TTC549 (cell line): ENCODE results near the gene CAMK2B.

Experiments used
- FAIRE-seq: peaks from 2 replicates; lab custom pipeline; 2012; peaks lifted over from hg19 to GRCh38; lab: Jason Lieb, UNC

Gene CAMK2B

DNA sequence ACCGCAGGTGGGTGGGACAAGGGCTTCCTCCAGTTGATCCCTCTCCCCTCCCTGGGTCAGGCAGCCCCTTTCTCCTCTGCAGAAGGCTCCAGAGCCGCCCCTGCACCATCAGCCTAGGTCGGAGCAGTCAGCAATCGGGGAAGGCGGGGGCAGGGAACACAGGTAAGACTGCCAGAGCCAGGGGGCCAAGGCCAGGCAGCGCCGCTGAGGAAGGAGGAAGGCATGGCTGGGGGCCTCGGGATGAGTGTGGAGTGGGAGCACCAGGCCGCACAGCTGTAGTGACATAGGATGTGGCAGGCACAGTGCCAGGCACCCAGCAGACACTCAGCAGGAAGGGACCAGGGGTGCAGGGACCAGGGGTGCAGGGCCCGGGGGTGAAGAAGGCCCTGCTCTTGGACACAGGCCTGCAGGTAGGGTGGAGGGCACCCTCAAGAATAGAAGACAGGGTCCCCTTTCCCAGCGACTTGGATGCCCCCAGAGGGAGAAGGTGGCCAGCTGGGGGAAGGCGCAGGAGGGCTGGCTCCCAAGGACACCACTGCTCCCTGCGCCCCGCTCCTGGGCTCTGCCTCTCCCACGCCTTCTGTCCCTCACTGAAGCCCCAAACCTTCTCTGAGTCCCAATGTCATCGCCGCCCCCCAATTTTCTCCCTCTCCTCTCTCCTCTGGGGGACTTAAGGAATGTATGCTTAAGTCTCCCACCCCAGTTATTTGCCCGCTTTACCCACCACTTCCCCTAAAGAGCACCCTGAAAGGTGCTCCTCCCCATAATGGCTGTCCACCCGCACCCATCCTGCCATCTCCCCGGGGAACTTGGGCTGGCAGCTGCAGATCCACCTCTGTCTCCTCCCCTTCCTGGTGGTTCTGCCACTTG is 38.5 kb downstream of the CAMK2B start:
- no peak for FAIRE-seq

GRCh38 chr7:44286182-44286617 is 39.2 kb downstream of the CAMK2B start:
- FAIRE-seq = no peak

GRCh38 chr7:44285561-44285960 is 39.8 kb downstream of the CAMK2B start:
- no peak for FAIRE-seq

- FAIRE-seq = no peak
Measured at GRCh38 chr7:44284881-44285541, 40.4 kb downstream of the CAMK2B start.

DNA sequence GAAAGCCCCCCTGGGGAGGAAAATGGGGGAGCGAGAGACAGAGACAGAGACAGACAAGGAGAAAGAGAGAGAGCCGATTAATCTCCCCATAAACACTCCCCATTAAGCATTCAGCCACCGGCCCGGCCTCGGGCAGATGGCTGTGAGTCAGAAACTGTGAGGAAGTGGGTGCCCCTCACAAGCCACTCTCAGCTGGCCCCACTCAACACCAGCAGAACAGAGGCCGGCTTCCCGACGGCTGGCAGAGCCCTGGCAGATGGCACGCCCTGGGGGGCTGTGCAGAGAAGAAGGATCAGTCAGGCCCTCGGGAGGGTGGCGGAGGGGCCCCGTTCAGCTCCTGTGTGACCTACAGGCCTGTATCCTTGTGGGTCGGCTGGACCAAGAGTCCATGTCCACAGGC is 41.2 kb downstream of the CAMK2B start:
- no peak for FAIRE-seq

GRCh38 chr7:44283381-44284211 is 41.8 kb downstream of the CAMK2B start:
- no peak for FAIRE-seq

DNA sequence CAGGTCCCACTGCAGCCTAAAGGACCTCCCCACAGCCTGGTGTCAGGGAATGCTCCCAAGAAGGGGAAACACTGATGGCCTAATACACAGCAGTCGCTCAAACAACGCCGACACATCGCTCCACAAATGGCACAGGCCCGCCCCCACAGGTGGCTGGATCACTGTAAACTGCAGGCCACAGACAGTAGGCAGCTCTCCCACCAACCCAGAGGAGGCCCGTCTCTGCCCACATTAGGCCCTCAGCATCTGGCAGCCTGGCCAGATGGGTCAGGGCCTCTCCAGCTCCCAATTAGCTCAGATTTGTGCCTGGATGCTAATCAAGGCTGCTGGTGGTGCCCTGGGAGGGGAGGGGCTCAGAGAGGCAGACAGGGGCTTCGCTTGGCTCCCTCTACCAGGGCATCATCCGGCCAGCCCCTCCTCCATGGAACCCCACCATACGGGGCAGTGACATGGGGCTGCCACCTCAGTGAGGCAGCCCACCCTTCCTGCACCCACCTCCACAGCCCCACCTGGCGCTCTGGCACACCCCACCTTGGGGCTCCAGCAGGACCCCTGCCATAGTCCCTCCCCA is 42.7 kb downstream of the CAMK2B start:
- no peak for FAIRE-seq

GRCh38 chr7:44281811-44282600 is 43.4 kb downstream of the CAMK2B start:
- FAIRE-seq = no peak

- FAIRE-seq = no peak
Measured at GRCh38 chr7:44280993-44281721, 44.2 kb downstream of the CAMK2B start.

DNA sequence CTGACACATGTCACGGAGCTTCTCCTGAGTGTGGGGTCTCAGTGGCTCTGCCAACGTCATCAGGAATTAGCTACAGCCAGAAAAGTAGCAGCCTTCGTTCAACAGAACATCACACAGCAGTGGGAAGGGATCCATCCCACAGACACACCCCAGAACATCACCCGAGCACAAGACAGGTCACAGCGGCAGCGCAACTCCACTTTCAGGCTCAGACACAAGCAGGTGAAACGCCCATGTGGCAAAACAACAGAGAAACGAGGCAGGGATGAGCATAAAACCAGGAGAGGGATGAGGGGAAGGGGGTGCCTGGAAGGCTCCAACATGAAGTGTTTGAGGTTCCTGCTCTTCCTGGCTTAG is 44.8 kb downstream of the CAMK2B start:
- no peak for FAIRE-seq

DNA sequence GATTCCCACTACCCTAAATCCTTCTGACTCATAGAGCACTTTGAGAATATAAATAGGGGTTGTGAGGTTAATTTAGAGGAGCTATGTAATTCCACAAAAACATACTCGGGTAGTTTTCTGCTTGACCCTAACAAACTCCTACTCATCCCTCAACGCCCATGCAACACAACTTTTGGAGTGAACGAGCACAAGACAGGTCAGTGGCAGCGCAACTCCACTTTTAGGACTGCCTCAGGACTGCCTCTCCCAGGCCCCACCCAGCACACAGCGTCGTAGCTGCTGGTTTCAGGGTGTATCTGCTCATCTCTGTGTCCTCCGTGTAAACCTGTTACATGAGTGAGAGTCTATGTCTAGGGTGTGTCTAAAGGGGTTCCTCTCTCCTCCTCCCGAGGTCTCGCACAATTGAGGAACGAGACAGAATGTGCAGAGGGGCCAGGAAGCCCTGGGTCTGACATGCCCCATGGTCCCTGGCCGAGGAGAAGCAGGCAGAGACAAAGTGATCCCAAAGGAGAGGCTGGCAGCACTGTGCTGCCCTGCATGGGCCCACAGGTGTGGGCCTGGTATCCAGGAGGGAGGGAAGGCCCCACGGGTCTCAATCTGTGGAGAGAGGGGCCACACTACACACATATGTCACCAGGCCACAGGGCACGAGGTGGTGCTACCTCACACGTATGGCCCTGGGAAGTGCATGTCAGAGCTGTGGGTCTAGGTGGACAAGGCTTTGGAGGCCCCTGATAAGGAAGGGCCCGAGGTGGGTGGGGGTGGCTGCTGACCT is 45.5 kb downstream of the CAMK2B start:
- FAIRE-seq = no peak

- no peak for FAIRE-seq
Measured at GRCh38 chr7:44279286-44279685, 46.1 kb downstream of the CAMK2B start.

- FAIRE-seq = no peak
Measured at GRCh38 chr7:44278451-44279161, 46.8 kb downstream of the CAMK2B start.

- no peak for FAIRE-seq
Measured at GRCh38 chr7:44277851-44278250, 47.5 kb downstream of the CAMK2B start.

DNA sequence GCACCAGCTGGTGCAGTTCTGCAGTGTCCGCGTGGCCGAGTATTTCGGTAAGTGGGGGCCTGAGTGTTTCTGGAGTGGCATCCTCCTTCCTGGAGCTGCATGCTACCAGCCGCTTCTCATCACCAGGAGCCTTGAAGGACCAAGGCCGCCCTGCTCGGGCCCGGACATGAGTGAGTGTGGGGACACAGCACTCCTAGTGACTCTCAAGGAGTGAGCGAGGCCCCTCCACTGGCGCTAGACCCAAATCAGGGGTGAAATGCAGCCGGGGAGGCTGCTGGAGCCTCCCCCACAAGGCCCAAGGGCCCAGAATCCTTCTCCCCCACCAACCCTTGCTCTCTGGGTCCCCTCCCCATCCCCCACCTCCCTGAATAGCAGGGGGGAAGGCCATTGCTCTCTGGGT is 48.0 kb downstream of the CAMK2B start:
- FAIRE-seq = no peak

DNA sequence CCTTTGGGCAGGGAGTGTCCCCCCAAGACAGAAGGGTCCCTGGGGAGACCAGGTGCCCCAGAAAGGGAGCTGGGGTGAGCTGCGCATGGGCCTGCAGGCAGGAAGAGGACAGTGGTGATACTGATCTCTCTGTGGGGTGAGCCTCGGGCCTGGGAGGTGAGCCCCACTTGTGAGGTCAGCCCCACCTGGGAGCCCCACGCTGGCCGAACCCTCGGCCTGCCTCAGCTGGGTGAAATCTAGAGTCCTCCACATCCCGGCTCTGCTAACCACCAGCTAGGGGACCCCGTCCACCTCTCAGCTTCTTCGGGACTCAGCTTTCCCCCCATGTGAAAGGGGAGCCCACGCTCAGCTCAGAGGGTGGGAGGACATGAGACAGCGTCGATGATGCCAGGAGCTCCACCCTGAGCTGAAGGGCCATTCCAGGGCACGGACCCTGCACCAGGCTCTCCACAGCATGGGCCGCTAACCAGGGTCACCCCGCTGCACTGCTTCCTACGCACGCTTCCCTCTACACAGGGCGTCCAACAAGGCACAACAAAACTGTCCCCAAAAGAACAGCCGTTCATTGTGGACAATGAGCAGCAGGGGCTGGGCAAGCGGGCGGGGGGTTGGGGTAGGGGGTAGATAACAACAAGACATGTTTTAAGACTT is 48.7 kb downstream of the CAMK2B start:
- FAIRE-seq = no peak

GRCh38 chr7:44275957-44276570 is 49.3 kb downstream of the CAMK2B start:
- no peak for FAIRE-seq

DNA sequence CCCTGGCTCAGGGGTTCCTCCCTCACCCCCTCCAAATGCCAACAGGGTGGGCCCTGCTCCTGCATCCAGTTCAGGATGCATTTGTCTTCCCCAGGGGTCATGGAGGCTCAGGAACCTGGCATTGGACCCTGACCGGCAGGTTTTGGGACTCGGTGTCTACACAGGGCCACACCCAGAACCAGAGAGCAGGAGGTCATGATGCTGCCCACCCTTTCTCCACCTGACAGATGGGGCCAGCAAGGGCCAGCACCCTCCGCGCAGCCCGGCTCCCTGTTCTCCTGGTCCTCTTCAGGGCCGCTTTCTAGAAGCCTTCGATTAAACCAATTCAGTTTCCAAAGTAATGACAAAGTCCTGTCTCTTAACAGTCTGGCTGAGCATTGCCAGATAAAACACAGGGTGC is 50.2 kb downstream of the CAMK2B start:
- FAIRE-seq = no peak

DNA sequence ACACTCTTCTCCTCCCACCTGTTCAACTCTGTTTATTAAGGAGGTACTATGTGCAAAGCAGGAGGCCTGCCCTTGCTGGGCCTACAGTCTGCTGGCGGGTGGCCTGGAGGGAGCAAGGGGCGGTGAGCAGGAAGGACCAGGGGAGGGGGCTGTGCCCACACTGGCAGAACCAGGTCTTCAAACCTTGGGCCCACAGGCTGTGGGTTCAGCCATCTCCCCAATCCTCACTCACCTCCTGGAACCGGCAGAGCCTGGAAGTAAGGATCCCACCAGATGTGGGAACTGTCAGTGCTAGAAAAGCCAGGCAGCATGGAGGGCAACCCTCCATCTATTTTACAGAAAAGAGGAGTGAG is 50.8 kb downstream of the CAMK2B start:
- FAIRE-seq = no peak
